HG03565 (cell line): ENCODE measurements around the gene TEKT5.
"Not testable (repeated sequence)": the region's sequence is repeated elsewhere in the genome, so short reads cannot be mapped to it uniquely, and the experiment has no call there.

Source experiments
- ATAC-seq: cut with Tn5 transposase; IDR thresholded peaks from one replicate; pipeline ENCODE4 v1.9.1; 2021; ENCODE audit warnings: mild to moderate bottlenecking, moderate library complexity; ENCODE audit not compliant: unreplicated experiment

The TEKT5 gene

GRCh38 chr16:10694830-10695229 is at the start of gene TEKT5:
TSS of gene TEKT5 (minus strand) at chr16:10694930. CDS start at chr16:10694873, 57 bp downstream.
- no peak for ATAC-seq

- peak; percentile 68 for ATAC-seq
These were observed 49.1 kb upstream of the TEKT5 start, which contains the start of gene NUBP1 for GRCh38 chr16:10743610-10744369. TSS of gene NUBP1 (plus strand) at chr16:10743842. CDS start at chr16:10743864, 22 bp downstream.

- no peak for ATAC-seq
These were observed 48.5 kb upstream of the TEKT5 start for GRCh38 chr16:10743227-10743609.

GRCh38 chr16:10741844-10742243 is 47.1 kb upstream of the TEKT5 start:
- no peak for ATAC-seq

- ATAC-seq = not testable (repeated sequence)
These were observed 46.5 kb upstream of the TEKT5 start for GRCh38 chr16:10741249-10741648.

GRCh38 chr16:10740845-10741208 is 46.1 kb upstream of the TEKT5 start:
- no peak for ATAC-seq

- ATAC-seq = no peak
These were observed 45.5 kb upstream of the TEKT5 start for GRCh38 chr16:10740000-10740844.

GRCh38 chr16:10738231-10739077 is 43.7 kb upstream of the TEKT5 start:
- ATAC-seq = peak; percentile 62

- ATAC-seq = no peak
These were observed 42.4 kb upstream of the TEKT5 start for GRCh38 chr16:10737068-10737625.

- no peak for ATAC-seq
These were observed 37.1 kb upstream of the TEKT5 start for GRCh38 chr16:10731790-10732189.

- no peak for ATAC-seq
These were observed 34.6 kb upstream of the TEKT5 start for GRCh38 chr16:10729104-10730048.

GRCh38 chr16:10728003-10728887 is 33.5 kb upstream of the TEKT5 start:
- ATAC-seq = no peak

- no peak for ATAC-seq
These were observed 14.2 kb upstream of the TEKT5 start for GRCh38 chr16:10708969-10709368.

- no peak for ATAC-seq
These were observed 5.0 kb upstream of the TEKT5 start for GRCh38 chr16:10699756-10700155.

GRCh38 chr16:10694306-10694705 is 424 bp downstream of the TEKT5 start:
- no peak for ATAC-seq

- ATAC-seq = no peak
These were observed 841 bp downstream of the TEKT5 start for GRCh38 chr16:10693889-10694288.

GRCh38 chr16:10692470-10692869 is 2.3 kb downstream of the TEKT5 start:
- no peak for ATAC-seq

- no peak for ATAC-seq
These were observed 6.0 kb downstream of the TEKT5 start for GRCh38 chr16:10688726-10689125.

- ATAC-seq = no peak
These were observed 6.4 kb downstream of the TEKT5 start for GRCh38 chr16:10688291-10688690.
